Measurements from ENCODE around the gene IARS2.

Gene IARS2

DNA sequence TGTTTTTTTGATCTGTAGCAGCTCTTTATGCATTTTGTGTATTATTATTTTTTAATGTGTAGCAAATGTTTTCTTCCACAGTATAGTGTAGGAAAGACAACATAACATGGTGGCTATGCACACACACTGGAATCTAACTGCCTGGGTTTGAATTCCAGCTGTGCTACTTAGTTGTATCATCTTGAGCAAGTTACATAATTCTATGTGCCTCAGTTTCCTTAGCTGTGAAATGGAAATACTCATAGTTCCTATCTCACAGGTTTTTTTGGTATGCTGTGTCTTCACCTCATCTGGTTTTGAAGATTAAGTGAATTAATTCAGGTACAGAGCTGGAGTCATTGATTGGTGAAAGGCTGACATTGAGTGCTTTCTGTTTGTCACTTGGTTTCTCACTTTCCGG lies 1.2 kb upstream of the IARS2 start:
- no peak for TF ChIP-seq POLR2AphosphoS5 (IDR thresholded peaks at IDR 0.05; ENCODE audit: low read depth, low read length)
- TF ChIP-seq SIN3A (IDR thresholded peaks at IDR 0.05; ENCODE audit: borderline replicate concordance, insufficient read depth, low read length), result no peak
- TF ChIP-seq TAF1 (IDR thresholded peaks at IDR 0.05; ENCODE audit: borderline replicate concordance, insufficient read depth, low read length), result no peak
- TF ChIP-seq REST (IDR thresholded peaks at IDR 0.05; ENCODE audit: insufficient read depth in 1 of 2, low read depth in 2 of 2, low read length in 2 of 2), result no peak

GRCh38 chr1:220093361-220094015 lies 444 bp upstream of the IARS2 start:
- TF ChIP-seq SIN3A (IDR thresholded peaks at IDR 0.05; ENCODE audit: borderline replicate concordance, insufficient read depth, low read length), result no peak
- no peak for TF ChIP-seq FOXP2 (optimal IDR thresholded peaks at IDR 0.05; ENCODE audit: borderline replicate concordance, extremely low read depth, extremely low read length, insufficient read depth)
- no peak for TF ChIP-seq TAF1 (IDR thresholded peaks at IDR 0.05; ENCODE audit: borderline replicate concordance, insufficient read depth, low read length)
- TF ChIP-seq POLR2AphosphoS5 (IDR thresholded peaks at IDR 0.05; ENCODE audit: low read depth, low read length), result no peak
- no peak for TF ChIP-seq REST (IDR thresholded peaks at IDR 0.05; ENCODE audit: insufficient read depth in 1 of 2, low read depth in 2 of 2, low read length in 2 of 2)

GRCh38 chr1:220099826-220100225 lies 5.9 kb downstream of the IARS2 start:
- TF ChIP-seq REST (IDR thresholded peaks at IDR 0.05; ENCODE audit: insufficient read depth in 1 of 2, low read depth in 2 of 2, low read length in 2 of 2) (no peak), SIN3A (IDR thresholded peaks at IDR 0.05; ENCODE audit: borderline replicate concordance, insufficient read depth, low read length) (no peak), TAF1 (IDR thresholded peaks at IDR 0.05; ENCODE audit: borderline replicate concordance, insufficient read depth, low read length) (no peak), POLR2AphosphoS5 (IDR thresholded peaks at IDR 0.05; ENCODE audit: low read depth, low read length) (no peak), FOXP2 (optimal IDR thresholded peaks at IDR 0.05; ENCODE audit: borderline replicate concordance, extremely low read depth, extremely low read length, insufficient read depth) (no peak)

DNA sequence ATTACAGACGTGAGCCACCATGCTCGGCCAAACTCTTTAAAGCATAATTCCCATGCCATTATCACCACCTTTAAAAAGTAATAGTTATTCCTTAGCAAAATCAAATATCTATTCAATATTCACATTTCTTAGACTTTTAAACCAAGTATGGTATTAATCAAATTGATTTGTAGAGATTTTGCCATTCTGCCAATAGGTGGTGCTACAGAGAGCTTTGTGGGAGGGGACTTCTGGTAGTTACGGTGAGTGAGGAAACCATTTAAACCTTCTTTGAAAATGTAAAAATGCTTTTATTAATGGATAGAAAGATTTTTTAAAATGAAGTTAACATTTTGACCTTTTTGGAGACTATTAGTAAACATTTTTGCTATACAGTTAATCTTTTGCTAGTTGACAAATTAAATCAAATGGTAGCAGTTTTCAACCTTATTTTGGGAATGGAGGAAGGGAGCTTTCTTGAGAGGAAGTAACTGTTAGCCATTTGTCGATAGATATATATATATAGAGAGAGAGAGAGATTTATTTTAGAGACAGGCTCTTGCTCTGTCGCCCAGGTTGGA lies 19.3 kb downstream of the IARS2 start:
- TF ChIP-seq REST (IDR thresholded peaks at IDR 0.05; ENCODE audit: insufficient read depth in 1 of 2, low read depth in 2 of 2, low read length in 2 of 2) (no peak), SIN3A (IDR thresholded peaks at IDR 0.05; ENCODE audit: borderline replicate concordance, insufficient read depth, low read length) (no peak), FOXP2 (optimal IDR thresholded peaks at IDR 0.05; ENCODE audit: borderline replicate concordance, extremely low read depth, extremely low read length, insufficient read depth) (no peak), TAF1 (IDR thresholded peaks at IDR 0.05; ENCODE audit: borderline replicate concordance, insufficient read depth, low read length) (no peak), POLR2AphosphoS5 (IDR thresholded peaks at IDR 0.05; ENCODE audit: low read depth, low read length) (no peak)
